ENCODE results near the gene SF3A1. TPM values are rescaled to one million over a fixed set of nuclear protein-coding genes. Genes with fewer than 3 reads are reported as not detected.

Gene SF3A1
- total RNA-seq (100 to 1,000 TPM; 335 to 388 TPM), total RNA-seq (58.8 to 285 (median 151) reads per million in 172 experiments)
- polyA plus RNA-seq (2013, experiment 1 of 2) = 105 TPM
- 139 TPM for polyA plus RNA-seq (2013, experiment 2 of 2)

GRCh38 chr22:30356449-30357235 is at the start of gene SF3A1, which contains the start of gene CCDC157:
SF3A1 (minus strand) TSS chr22:30356894; CDS start chr22:30356792, 102 bp downstream.
CCDC157 (plus strand) TSS chr22:30357007; CDS start chr22:30366001, 8,994 bp downstream.
- Histone ChIP-seq H3K4me3 (ENCODE audit: low read length) (peak within 1 kb of the TSS; percentile 90), H3K9me3 (ENCODE audit: control insufficient read depth in 1 of 2, insufficient read depth in 1 of 2, low read length in 2 of 2) (no peaks in the 10 kb centered on the region), H3K27ac (ENCODE audit: low read depth in 1 of 2, low read length in 2 of 2) (peak within 1 kb of the TSS; percentile 89 to 95), H3K4me1 (ENCODE audit: insufficient read depth, low read length) (peaks cover 51% of the 10 kb centered on the region), H3K27me3 (ENCODE audit: control insufficient read depth in 1 of 2, insufficient read depth in 2 of 2, low read length in 2 of 2) (no peaks in the 10 kb centered on the region), H3K36me3 (ENCODE audit: insufficient read depth, low read length) (peaks cover 30% of the 10 kb centered on the region)
- ATAC-seq (ENCODE audit: poor library complexity) (peak; percentile 85), DNase-seq (peak; percentile 70 to 95 (median 80))
- POLR2A ChIA-PET = interaction anchor here (0.6 to 4.5 kb wide), 36 partner anchors 9 to 129 kb away, joined by 3 to 88 read pairs (median 4); partner anchors contain the start of genes CASTOR1, RNF215, SEC14L2 and TBC1D10A
- peak within 1 kb of the TSS; percentile 99 for H3K27ac Mint-ChIP-seq
- H3K4me1 Mint-ChIP-seq (ENCODE audit: low read depth) = peaks cover 57% of the 10 kb centered on the region
- TF ChIP-seq CTCF (IDR thresholded peaks at IDR 0.05) = no peak
- H3K36me3 Mint-ChIP-seq (ENCODE audit: low read depth) = peaks cover 53% of the 10 kb centered on the region
- H3K9me3 Mint-ChIP-seq = no peaks in the 10 kb centered on the region
- H3K4me3 Mint-ChIP-seq = peak within 1 kb of the TSS; percentile 100
- intact Hi-C loops (cut with DNase I, micrococcal nuclease) = loop anchor here (1.0 to 2.0 kb wide), 8 partner anchors 28 to 68 kb away; partner anchors contain the start of genes RNF215 (in 2 of the 2), CASTOR1 (in 1 of the 2) and TBC1D10A (in 1 of the 2)
- CTCF ChIA-PET = interaction anchor here (0.8 to 2.4 kb wide), 3 partner anchors 30 to 68 kb away, joined by 3 to 20 read pairs (median 3); partner anchors contain the start of genes CASTOR1 and TBC1D10A
- H3K27me3 Mint-ChIP-seq = no peaks in the 10 kb centered on the region

GRCh38 chr22:30406400-30406799 is 49.7 kb upstream of the SF3A1 start:
- no peak overlapping the region for H3K27ac Mint-ChIP-seq
- POLR2A ChIA-PET = interaction anchor here (4.9 kb wide), 1 partner anchor 17 kb away, joined by 18 read pairs; no protein-coding TSS in a partner anchor
- no peaks in the 10 kb centered on the region for H3K9me3 ChIP-seq (ENCODE audit: control insufficient read depth in 1 of 2, insufficient read depth in 1 of 2, low read length in 2 of 2)

More at GRCh38 chr22:30406400-30406799, 49.7 kb upstream of the SF3A1 start:
- no peak for DNase-seq
- ATAC-seq (ENCODE audit: poor library complexity) = no peak
- no peak overlapping the region for H3K27ac ChIP-seq (ENCODE audit: low read depth in 1 of 2, low read length in 2 of 2)
- no peaks in the 10 kb centered on the region for H3K4me1 ChIP-seq (ENCODE audit: insufficient read depth, low read length)
- H3K9me3 Mint-ChIP-seq = no peaks in the 10 kb centered on the region
- H3K36me3 ChIP-seq (ENCODE audit: insufficient read depth, low read length) = peaks cover 23% of the 10 kb centered on the region
- H3K4me3 Mint-ChIP-seq = no peak overlapping the region
- peaks cover 15% of the 10 kb centered on the region for H3K4me1 Mint-ChIP-seq (ENCODE audit: low read depth)
- H3K4me3 ChIP-seq (ENCODE audit: low read length) = no peak overlapping the region
- H3K27me3 ChIP-seq (ENCODE audit: control insufficient read depth in 1 of 2, insufficient read depth in 2 of 2, low read length in 2 of 2) = no peaks in the 10 kb centered on the region
- H3K27me3 Mint-ChIP-seq = no peaks in the 10 kb centered on the region
- intact Hi-C loops (cut with DNase I, micrococcal nuclease) = no loop called here
- H3K36me3 Mint-ChIP-seq (ENCODE audit: low read depth) = peaks cover 74% of the 10 kb centered on the region
- CTCF ChIA-PET = interaction anchor here (1.5 kb wide), 1 partner anchor 30 kb away, joined by 4 read pairs; no protein-coding TSS in a partner anchor
- TF ChIP-seq CTCF (IDR thresholded peaks at IDR 0.05) = no peak
